ENCODE results near the gene YPEL4.

The YPEL4 gene

GRCh38 chr11:57624864-57625263, 24.8 kb downstream of the YPEL4 start:
- no peaks in the 10 kb centered on the region for H3K79me2 ChIP-seq (ENCODE audit: insufficient read depth, low read depth)
- no peak overlapping the region for H3K9ac ChIP-seq
- no peak for TF ChIP-seq CTCF (conservative IDR thresholded peaks at IDR 0.05; ENCODE audit: low read depth, low read length)
- no peaks in the 10 kb centered on the region for H3K36me3 ChIP-seq (ENCODE audit: insufficient read depth)
- no peak overlapping the region for H3K27ac ChIP-seq
- no peak overlapping the region for H3K4me2 ChIP-seq
- H3K4me3 ChIP-seq (IDR thresholded peaks at IDR 0.05; ENCODE audit: insufficient read depth, low read depth, low read length), result no peak overlapping the region
- no peaks in the 10 kb centered on the region for H3K27me3 ChIP-seq (ENCODE audit: insufficient read depth, low read depth)
- no peaks in the 10 kb centered on the region for H3K4me1 ChIP-seq (ENCODE audit: low read depth, poor library complexity, severe bottlenecking)
- H4K20me1 ChIP-seq (ENCODE audit: insufficient read depth), result no peaks in the 10 kb centered on the region
- H2AFZ ChIP-seq (ENCODE audit: low read depth), result no peak overlapping the region

- Histone ChIP-seq H3K27ac (no peak overlapping the region), H3K4me2 (no peak overlapping the region), H2AFZ (ENCODE audit: low read depth) (no peak overlapping the region), H3K9ac (no peak overlapping the region), H3K79me2 (ENCODE audit: insufficient read depth, low read depth) (no peaks in the 10 kb centered on the region), H3K4me1 (ENCODE audit: low read depth, poor library complexity, severe bottlenecking) (no peaks in the 10 kb centered on the region), H4K20me1 (ENCODE audit: insufficient read depth) (no peaks in the 10 kb centered on the region), H3K36me3 (ENCODE audit: insufficient read depth) (no peaks in the 10 kb centered on the region), H3K4me3 (IDR thresholded peaks at IDR 0.05; ENCODE audit: insufficient read depth, low read depth, low read length) (no peak overlapping the region), H3K27me3 (ENCODE audit: insufficient read depth, low read depth) (no peaks in the 10 kb centered on the region)
- TF ChIP-seq CTCF (conservative IDR thresholded peaks at IDR 0.05; ENCODE audit: low read depth, low read length), result no peak
Observed at GRCh38 chr11:57622263-57622662, 27.4 kb downstream of the YPEL4 start.

- H3K27me3 ChIP-seq (ENCODE audit: insufficient read depth, low read depth), result no peaks in the 10 kb centered on the region
Observed at GRCh38 chr11:57620467-57620866, 29.2 kb downstream of the YPEL4 start.

GRCh38 chr11:57619331-57619730, 30.4 kb downstream of the YPEL4 start:
- H3K4me2 ChIP-seq, result no peak overlapping the region
- H3K79me2 ChIP-seq (ENCODE audit: insufficient read depth, low read depth), result no peaks in the 10 kb centered on the region
- H3K4me1 ChIP-seq (ENCODE audit: low read depth, poor library complexity, severe bottlenecking), result no peaks in the 10 kb centered on the region
- H3K4me3 ChIP-seq (IDR thresholded peaks at IDR 0.05; ENCODE audit: insufficient read depth, low read depth, low read length), result no peak overlapping the region
- no peaks in the 10 kb centered on the region for H3K27me3 ChIP-seq (ENCODE audit: insufficient read depth, low read depth)
- H4K20me1 ChIP-seq (ENCODE audit: insufficient read depth), result no peaks in the 10 kb centered on the region
- H3K36me3 ChIP-seq (ENCODE audit: insufficient read depth), result no peaks in the 10 kb centered on the region
- no peak; the same call in 1 of the 2 replicates for TF ChIP-seq CTCF (conservative IDR thresholded peaks at IDR 0.05; ENCODE audit: low read depth, low read length)
- H3K9ac ChIP-seq, result no peak overlapping the region
- no peak overlapping the region for H2AFZ ChIP-seq (ENCODE audit: low read depth)
- H3K27ac ChIP-seq, result no peak overlapping the region

More at GRCh38 chr11:57620467-57620866, 29.2 kb downstream of the YPEL4 start:
- Histone ChIP-seq H3K79me2 (ENCODE audit: insufficient read depth, low read depth) (no peaks in the 10 kb centered on the region), H3K36me3 (ENCODE audit: insufficient read depth) (no peaks in the 10 kb centered on the region), H3K9ac (no peak overlapping the region), H3K4me3 (IDR thresholded peaks at IDR 0.05; ENCODE audit: insufficient read depth, low read depth, low read length) (no peak overlapping the region), H2AFZ (ENCODE audit: low read depth) (no peak overlapping the region), H3K27ac (no peak overlapping the region), H3K4me1 (ENCODE audit: low read depth, poor library complexity, severe bottlenecking) (no peaks in the 10 kb centered on the region), H3K4me2 (no peak overlapping the region), H4K20me1 (ENCODE audit: insufficient read depth) (no peaks in the 10 kb centered on the region)
- TF ChIP-seq CTCF (conservative IDR thresholded peaks at IDR 0.05; ENCODE audit: low read depth, low read length), result no peak
